Measurements from ENCODE around the gene CDCA5.
A peak's percentile ranks its signal among the peaks of the same experiment; 100 is the strongest.

CDCA5 gene

GRCh38 chr11:65040847-65041622 lies 42.8 kb downstream of the CDCA5 start, which contains the start of gene SAC3D1:
Gene SAC3D1, plus strand, starts transcription at chr11:65041210. Its CDS starts 83 bp downstream, at chr11:65041293.
- peak; percentile 93 for DNase-seq

DNA sequence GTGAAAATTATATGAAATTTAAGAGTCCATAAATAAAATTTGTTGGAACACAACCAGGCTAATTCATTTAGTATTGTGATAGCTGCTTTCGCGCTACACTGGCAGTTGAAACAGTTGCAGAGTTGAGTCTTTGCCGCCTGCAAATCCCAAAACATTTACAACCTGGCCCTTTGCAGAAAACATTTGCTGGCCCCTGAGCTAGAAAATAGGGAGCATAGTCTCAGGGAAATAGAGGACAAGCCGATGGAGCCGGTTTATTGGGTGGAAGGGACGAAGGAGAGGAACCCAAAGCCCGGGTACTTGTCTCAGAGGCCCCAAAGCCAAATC lies 43.4 kb downstream of the CDCA5 start:
- DNase-seq = no peak

DNA sequence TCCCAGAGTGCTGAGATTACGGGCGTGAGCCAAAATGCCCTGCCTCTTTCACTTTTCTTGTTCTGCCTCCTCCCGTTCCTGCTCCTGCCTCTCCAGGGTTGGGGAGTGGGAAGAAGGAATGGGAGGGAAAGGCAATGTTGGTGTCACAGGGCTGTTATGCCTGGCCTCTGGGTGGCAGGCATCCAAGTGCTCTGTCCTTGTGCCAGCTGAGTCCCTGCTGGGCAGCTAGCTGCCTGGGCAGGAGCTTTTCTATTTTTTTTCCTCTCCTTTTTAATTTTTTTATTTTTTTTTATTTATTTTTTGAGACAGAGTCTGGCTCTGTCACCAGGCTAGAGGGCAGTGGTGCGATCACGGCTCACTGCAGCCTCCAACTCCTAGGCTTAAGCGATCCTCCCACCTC lies 46.9 kb downstream of the CDCA5 start:
- DNase-seq = no peak

GRCh38 chr11:65035579-65035978 lies 48.3 kb downstream of the CDCA5 start:
- DNase-seq = no peak

DNA sequence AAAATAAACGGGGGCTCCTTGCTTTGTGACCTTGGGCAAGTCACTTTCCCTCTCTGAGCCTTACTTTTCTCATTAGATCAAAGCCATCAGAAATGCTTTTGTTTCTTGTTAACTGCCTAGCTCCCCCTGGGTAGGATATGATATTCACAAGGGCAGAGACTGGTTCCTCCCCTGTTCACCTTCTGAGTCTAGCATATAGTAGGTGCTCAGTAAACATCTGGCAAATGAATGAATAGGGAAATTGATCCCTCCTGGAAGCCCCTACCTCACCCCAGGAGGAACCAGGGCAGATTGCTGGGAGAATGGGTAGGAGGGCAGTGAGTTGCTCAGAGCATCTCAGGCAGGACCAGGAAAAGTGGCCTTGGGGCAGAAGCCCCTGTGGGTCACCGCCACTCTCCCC lies 49.4 kb downstream of the CDCA5 start:
- no peak for DNase-seq

- no peak for DNase-seq
Measured at GRCh38 chr11:65032216-65032615, 51.6 kb downstream of the CDCA5 start.

Measured in NK-92 treated with Interleukin-12 subunit alpha and Interleukin-12 subunit beta, amount 100 ng/mL, for 24 hours (cell line).